ENCODE results near the gene TMEM106C.
A peak's percentile ranks its signal among the peaks of the same experiment; 100 is the strongest.

Gene TMEM106C

DNA sequence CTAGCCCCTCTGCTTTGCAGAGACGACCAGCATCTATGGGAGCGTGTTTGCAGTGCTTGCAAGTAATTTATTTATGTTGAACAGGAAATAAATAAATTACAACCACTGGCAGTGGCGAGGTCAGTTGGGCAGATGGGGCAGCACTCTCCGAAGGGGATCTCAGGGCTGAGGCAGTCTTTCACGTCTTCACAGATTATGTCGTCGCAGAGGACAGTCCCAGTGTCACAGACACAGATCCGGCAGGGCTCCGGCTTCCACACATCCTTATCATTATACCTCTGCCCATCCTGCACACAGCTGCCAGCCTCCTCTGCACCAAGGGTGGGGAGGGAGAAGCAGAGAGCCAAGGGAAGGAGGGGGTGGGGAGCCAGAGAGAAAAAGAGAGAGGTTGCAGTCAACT, 36.4 kb downstream of the TMEM106C start:
- no peak for DNase-seq

DNA sequence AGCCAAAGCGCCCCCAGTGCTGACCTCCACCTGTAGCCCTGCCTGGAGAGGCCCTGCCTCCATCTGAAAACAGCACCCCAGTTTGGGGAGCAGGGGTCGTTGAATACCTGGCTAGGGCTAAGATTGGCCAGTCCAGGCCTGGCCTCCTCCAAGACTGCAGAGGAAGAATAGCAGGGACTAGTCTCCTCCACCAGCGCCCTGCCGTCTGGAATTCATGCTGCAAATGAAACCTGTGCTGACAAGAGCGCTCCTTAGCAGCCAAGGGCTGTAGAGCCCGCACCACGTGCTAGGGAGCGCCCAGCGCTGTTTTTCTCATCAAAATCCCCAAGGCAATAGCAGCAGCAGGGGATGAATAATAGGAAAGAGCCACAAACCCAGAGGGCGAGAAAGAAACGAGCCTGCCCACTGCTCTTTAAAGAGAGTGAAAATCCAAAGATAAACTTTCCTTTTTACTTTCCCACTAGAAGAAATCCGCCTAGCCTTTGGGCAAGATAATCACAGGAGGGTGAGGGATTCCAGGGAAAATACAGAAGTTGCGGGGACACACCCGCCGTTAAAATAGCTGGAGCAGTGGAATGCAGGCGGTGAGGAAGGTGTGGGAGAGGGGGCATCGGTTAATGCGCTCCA, 37.6 kb downstream of the TMEM106C start:
- DNase-seq = no peak

DNA sequence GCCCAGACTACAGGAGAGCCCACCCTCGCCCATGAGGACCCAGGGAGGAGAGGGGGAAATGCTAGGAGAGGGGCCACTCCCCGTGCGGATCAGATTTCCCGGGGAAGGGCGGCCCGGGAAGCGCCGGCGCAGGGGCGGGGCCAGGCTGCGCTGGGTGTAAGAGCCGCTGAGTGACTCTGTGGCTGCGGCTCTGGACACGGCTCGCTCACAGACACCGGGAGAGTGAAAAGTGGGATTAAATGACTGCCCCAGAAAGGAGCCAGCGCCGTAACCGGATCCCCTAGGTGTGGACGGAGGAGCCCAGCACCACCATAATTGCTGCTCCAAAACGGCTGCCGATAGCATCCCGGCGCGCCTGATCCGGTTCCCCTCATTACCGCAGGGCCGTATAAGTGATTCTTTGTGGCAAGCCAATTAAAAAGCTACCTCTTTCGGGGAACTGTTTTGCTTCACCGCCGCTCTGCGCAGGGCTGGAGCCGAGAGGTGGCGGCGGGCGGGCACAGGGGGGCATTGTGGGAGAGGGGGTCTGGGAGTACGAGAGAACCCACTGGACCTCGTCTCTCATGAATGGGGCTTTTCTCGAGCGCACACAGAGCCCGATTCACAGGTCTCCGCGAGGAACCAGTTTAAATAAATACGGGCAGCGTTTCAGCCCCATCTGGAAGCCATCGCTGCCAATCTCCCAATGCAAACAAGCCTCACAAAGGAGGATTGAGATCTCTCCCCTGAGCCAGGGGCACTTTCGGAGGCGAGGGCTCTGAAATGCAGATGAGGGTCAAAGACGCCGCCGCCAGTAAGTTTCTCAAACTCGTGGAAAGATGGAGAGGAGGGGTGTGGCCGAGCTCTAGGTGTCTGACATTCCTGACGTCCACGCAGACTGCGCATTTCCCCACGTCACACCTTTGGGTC, 38.4 kb downstream of the TMEM106C start:
- no peak for DNase-seq

DNA sequence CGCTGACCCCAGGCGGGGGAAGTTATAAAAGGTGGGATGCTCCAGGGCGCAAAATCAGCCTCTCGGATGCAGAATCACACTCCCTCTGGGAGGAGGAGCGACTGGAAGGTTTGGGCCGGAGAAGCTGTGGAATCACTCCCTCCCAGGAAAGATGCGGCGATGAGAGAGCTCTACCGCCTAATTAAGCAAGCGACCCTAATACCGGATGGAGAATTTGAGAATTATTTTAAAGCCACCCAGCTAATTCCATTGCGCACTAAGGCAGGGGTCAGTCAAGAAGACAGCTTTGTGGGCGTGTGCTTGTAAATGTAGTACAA, 39.0 kb downstream of the TMEM106C start:
- DNase-seq = no peak

DNA sequence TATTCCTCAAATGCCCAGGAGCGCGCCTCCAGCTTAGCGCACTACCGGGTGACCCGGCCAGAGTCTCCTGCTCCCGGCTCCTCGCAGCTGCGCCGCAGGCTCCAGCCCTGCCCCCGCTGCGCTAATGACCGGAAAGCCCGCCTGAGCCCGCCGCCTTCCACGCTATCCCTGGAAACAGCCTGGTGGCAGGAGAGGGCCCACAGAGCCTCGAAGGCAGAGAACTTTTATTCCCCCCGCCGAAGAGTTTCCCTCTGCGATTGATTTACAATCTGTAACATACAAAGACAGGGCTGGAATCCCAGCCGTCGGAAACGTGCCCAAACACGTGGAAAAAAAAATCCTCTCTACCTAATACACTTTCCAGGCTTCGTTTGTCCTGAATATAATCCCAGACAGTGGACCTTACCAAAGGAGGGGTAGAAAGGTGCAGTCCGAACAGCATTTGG, 39.4 kb downstream of the TMEM106C start:
- no peak for DNase-seq

DNA sequence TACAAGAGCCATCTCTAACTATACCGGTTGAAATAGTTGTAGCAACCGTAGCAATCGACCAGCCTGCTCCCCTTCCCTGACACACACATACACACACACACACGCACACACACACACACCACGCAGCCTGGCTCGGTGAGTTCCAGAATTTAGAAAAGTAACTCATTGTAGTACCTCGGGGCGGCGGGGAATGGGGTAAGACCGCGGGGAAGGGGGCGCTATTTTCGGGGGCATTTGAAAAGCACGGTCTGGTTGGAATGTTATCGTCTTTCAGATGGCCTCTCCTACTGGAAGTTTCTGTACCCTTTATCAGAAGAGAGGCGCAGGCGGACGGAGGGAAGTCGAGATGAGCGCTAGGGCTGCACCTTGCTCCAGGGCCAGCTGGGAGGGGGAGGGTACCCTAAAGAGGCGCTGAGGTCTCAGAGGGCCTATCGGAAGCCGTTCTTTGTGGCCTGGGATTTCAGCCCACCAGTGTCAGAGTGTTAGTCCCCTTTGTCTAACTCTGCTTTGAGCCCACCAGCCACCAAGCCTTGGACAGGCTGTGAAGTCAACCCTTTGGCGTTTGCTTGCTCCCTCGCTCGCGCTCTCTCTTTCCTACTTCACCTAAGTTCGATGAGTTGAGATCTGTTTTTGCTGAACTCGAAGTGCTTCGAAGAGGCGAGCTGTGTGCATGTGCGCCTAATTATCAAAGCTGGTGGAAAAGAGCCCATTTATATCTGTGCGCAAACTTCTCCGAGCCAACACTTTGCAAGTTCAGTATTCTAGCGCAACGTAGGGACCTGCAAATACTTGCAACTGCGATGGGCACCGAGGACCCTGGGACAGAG, 40.0 kb downstream of the TMEM106C start:
- peak in 1 of 2 experiments; percentile 17 for DNase-seq

DNA sequence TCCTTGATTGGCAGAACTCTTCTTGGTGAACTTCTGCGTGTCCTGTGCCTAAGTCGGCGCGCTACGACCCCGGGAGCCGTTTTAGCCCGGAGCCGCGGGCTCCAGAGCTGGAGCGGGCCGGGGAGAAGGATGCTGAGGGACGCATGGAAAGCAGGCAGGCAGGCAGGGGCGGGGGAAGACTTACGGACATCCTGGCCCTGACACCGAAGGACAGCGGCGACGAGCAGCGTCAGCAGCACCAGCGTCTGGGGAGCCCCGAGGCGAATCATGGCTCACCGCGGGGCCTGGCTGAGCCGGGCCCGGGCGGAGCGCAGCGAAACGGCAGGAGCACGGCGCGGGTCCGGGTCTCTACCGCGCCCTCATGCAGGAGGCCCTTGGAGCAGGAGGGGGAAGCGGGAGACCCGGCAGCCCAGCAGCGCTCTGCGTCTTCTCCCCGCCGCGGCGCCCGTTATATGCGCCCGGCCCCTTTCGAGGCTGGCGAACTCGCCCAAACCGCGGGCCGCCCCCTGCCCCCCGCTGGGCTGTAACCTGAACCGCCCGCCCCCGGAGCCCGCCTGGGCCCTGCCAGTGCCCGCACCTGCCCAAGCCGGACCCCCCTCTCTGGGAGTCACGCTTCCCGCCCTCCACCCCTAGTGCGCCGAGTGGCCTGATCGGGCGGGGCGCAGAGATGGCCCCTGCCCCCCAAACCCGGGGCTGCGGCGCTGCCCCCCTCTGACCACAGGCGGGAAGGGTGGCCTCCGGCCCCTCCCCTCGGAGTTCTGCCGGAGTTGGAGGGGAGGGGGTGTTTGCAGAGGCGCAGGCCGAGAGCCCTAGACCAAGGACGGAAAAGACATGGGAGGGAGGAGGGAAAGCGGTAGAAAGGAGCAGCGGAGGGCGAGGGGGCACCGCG, 40.9 kb downstream of the TMEM106C start, which contains the start of gene COL2A1:
TSS of gene COL2A1 (minus strand) at position 424 of the 889 bp plus-strand sequence. CDS start at position 269, 155 bp downstream.
- DNase-seq = peak; percentile 4 to 7

DNA sequence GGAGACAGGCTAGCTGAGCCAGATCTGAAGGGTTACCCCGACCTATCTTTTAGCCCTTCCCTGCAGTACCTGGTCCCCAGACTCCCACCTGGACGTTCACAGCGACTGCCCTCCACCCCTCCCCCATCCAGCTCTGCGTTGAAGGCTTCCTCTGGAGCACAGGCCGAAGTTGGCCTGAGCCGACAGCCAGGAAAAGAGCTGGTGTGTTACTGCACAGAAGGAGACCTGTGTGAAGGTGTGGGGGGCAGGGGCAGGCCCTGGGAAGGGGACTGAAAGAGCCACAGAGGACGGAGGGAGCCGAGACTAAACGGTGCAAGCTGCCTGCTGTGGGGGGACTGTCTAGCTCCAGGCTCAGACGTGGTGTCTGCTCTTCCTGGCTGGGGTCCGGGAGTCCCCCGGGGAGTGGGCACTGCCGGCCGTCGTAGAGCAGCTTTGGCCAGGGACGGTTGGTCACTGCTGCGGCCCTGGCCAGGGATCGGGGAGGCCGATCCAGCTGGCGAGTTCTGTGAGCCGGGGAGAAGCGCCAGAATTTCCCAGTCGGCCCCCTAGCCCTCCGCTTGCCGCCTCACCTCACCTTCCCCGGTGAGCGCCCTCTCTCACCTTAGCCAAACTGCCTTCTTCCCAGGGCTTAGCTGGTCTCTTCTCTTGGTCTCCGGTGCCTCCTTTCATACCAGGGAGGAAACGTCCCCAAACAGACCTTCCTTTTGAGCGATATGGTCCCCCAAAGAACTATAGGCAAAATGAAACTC, 41.8 kb downstream of the TMEM106C start:
- DNase-seq = no peak

DNA sequence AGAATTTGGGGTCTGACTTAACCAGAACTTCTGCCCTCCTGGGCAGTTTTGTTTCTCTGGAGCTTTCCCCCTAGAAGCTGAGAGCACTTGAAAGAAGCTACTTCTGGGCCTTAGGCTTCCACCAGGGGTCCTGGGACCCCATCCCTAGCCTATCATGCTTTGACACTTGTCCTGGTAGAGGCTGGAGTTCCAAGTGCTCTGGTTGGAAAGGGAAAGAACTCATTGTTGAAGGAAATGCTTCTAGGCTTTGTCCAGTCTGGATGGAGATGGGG, 42.3 kb downstream of the TMEM106C start:
- DNase-seq = no peak

DNA sequence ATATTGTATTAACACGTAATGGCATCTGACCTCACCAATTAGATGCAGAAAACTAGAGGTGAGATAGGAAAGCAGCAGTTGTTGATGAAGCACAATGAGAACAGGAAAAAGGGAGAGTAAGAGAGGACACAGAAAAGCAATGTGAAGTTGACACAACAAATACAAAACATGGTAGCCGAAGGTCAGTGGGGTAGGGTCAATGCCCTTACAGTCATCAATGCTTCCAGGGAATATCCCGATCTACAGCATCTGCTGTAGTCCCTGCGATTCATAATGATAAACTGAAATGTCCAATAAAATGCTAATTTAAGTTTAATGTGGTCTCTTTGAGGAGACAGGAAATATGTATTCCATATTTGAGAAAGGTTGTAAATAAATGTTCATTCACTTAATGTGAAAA, 43.8 kb downstream of the TMEM106C start:
- no peak for DNase-seq

DNA sequence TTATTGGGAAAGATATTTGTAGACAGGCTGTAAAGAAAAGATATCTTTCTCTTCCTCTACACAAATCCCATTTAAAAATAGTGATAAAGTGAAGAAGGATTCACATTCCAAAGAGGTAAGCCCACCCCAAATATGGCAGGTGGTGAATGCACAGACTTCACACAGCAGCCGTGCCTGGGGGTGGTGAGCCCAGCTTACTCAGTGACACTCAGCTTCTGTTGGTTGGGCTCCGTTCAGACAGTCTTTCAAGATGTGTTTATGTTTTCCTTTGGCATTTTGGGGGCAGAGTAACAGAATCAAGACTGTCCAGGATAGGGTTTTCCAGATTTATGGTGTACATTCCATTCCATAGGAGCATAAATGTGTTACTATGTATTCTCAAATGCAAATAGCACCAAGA, 45.0 kb downstream of the TMEM106C start:
- DNase-seq = no peak

DNA sequence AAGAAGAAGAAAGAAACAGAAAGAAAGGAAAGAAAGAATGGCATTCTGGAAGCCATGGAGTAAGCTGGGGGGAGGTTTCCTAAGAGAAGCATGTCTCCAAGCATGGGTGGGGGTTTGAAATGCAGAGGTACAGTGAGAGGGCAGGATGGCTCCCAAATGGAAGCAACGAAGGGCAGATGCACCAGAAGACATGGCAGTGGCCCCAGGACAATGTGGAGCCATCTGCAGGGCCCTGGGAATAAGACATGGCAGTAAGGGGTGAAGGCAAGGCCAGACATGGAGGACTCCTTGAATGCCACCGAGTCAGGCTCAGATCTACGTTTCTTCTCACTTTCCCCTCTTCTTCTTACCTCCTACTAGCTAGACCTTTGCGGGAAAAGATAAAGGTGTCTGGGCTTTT, 45.6 kb downstream of the TMEM106C start:
- no peak for DNase-seq

DNA sequence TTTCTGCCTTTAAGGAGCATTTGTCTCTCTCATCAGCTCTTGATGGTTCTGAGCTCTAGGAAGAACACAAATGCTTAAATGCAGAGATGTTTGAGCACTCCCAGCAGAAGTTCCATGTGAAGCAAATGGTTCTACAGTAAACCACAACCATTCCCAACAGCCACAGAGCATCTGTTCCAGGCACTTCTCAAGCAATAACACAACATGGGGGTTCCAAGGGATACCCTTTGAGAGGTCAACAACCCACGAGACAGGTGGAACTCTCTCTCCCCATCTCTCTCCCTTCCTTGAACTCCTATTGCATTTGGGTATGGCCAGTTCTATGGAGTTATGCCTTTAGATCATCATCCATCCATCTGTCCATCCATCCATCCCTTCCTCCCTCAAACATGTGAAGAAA, 46.1 kb downstream of the TMEM106C start:
- no peak for DNase-seq

DNA sequence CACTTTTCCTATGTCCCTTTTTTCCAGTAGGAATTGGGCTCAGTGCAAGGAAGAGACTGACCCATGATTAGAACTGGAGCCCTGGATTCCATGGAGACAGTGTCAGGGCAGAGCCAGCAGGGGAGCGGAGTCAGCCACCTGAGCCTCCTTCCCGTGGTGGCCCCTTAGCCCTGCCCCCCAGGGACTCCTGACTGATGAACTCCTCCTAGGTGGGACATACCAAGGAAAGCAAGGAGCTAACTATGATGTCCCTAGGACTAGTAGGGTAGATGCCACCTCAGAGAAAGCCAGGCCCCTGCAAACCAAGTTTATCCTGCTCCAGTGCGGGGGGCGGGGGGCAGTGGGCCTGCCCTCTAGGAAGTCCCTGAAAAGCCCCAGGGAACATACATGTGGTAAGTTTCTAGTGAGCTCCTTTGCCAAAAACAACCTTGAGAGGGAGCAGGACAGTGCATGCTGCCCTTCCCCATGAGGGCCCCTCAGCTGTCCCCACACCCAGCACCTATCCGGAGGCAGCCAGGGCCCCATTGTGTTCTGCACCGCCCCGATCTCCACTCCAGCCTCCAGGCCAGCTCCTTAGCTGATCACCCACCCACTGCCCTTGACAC, 47.1 kb downstream of the TMEM106C start:
- DNase-seq = no peak

DNA sequence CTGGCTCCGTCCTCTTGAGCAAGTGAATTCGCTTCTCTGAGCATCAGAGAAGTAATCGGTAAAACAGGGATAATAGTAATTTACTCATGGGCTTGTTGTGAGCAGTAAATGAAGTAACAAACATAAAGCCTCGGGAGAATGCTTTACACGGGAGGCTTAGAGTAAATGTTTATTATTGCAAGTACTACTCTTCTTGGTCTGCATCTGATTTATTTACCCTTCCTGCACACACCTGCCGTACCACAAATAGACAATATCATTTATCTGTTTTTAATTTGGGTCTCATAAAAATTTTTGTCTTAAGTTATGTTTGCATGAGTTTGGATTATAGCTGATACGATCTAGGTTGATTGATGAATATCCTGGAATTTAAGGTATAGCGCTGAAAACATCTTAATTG, 48.7 kb downstream of the TMEM106C start:
- DNase-seq = no peak

DNA sequence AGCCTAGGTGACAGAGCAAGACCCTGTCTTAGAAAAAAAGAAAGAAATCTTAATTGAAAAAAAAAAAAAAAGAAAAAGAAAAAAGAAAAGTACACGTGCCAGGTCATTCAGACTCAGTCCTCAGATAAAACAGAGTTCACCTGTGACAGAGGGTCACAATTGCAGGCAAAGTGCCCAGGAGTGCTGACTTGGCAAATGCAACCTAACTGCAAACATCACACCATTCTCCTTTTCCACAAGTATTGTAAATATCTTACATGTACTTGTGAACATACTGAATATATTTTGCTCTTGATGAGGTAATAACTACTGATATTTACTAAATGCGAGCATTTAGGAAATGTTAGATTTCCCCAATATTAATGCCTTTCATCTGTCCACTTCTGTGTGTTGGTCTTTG, 49.9 kb downstream of the TMEM106C start:
- DNase-seq = no peak

DNA sequence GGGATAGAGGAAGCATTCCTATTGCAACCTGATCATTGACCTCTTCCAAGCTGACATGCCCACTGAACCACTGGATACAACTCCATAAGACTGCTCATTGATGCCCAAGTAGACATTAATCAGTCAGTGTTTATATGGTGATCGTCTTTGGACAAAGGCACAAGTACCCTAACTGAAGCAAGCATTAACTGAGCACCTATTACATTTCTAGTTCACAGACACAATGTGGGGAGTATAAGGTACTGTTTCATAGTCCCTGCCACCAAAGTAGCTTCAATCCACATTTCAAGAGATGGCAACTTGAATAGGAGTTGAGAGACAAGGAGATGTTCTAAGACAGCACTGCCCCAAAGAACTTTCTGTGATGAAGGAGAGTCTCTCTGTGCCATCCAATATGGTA, 51.7 kb downstream of the TMEM106C start:
- DNase-seq = no peak

DNA sequence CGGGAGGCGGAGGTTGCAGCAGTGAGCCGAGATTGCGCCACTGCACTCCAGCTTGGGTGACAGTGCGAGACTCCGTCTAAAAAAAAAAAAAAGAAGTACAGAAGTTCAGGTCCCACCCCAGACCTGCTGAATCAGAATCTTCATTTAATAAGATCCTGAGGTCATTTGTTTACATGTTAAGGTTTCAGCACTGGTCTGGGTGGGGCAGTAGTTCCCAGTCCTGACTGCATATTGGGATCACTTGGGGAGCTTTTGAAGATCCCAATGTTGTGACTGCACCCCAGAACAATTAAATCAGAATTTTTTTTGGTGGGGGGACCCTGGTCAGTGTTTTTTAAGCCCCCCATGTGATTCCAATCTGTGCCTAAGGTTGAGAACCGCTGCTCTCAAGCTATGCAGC, 52.6 kb downstream of the TMEM106C start:
- DNase-seq = no peak

DNA sequence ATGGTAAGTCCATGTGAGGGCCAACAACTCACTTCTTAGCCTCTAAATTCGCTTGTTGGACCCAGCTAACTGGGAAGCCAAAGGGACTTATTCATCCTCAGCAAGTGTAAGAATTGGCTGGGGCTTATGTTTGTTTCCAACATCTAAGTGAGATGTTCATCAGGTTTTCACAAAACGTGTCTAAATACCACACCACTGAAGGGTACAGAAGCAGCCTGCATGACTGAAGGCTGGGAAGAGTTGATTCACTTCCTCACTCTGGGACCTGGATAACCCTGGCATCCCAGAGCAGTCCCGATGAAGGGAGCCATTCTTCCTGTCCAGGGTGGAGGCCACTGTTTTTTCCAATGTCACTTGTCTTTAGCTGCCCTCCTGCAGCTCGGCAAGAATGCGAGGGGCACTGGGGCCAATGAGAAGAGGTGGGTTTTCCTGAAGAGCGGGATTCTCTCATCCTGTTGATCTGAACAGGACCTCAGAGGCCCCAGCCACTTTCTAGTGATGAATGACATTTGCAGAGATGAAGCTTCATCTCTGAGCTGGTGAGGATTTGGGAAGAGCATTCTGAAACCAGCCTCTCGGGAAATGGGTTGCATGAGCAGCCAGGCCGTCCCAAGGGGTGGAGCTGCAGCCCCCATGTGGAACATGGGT, 53.1 kb downstream of the TMEM106C start:
- DNase-seq = no peak

DNA sequence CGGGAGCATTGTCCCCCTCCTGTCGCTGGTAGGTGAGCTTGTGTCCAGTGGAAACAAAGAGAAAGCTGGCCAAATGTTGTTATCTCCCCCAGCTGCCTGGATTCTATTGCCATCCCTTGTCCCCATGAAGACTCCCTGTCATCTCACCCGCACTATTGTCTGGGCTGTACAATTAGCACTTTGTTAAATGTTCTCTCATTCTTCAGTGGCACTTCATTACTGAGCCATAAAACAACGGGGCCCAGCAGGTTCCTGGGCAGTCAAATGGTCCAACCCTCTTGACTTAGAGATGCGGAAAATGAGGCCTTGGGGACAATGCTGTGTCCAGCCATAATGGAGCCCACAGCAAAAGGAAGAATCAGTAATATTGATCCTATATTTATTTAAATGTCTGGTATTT, 54.1 kb downstream of the TMEM106C start:
- no peak for DNase-seq
